GM10266 (cell line): ENCODE results near the gene GSTK1.

Experiments used
- DNase-seq: peaks from one replicate; pipeline ENCODE4 v3.0.0; 2012; ENCODE audit errors: extremely low spot score
- TF ChIP-seq, protein P1 (sequence below): IDR thresholded peaks from 2 replicates; pipeline ENCODE4 v1.5.1; 2012; ENCODE audit warnings: mild to moderate bottlenecking, low read depth; ENCODE audit not compliant: control insufficient read depth, insufficient read depth; ENCODE audit errors: missing control alignments

Gene GSTK1

DNA sequence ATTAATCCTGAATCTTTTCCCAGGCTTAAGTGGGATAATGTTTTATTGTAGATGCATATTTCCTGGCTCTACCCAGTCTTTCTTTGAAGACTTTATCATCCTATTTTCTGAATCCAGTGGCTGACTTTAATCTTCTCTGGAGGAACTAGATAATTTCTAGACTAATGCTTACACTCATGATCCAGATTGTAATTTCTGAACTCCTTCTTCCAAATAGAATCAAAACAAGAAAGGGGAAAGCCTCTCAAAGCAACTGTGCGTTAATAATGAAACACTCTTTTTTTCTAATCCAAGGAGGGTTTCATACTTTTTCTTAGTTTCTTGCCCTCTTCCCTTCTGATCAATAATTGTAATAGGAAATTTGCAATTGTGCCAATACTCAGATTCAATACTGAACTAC, 8.0 kb downstream of the GSTK1 start:
- TF ChIP-seq, protein P1, sequence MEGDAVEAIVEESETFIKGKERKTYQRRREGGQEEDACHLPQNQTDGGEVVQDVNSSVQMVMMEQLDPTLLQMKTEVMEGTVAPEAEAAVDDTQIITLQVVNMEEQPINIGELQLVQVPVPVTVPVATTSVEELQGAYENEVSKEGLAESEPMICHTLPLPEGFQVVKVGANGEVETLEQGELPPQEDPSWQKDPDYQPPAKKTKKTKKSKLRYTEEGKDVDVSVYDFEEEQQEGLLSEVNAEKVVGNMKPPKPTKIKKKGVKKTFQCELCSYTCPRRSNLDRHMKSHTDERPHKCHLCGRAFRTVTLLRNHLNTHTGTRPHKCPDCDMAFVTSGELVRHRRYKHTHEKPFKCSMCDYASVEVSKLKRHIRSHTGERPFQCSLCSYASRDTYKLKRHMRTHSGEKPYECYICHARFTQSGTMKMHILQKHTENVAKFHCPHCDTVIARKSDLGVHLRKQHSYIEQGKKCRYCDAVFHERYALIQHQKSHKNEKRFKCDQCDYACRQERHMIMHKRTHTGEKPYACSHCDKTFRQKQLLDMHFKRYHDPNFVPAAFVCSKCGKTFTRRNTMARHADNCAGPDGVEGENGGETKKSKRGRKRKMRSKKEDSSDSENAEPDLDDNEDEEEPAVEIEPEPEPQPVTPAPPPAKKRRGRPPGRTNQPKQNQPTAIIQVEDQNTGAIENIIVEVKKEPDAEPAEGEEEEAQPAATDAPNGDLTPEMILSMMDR, result no peak
- no peak for DNase-seq

DNA sequence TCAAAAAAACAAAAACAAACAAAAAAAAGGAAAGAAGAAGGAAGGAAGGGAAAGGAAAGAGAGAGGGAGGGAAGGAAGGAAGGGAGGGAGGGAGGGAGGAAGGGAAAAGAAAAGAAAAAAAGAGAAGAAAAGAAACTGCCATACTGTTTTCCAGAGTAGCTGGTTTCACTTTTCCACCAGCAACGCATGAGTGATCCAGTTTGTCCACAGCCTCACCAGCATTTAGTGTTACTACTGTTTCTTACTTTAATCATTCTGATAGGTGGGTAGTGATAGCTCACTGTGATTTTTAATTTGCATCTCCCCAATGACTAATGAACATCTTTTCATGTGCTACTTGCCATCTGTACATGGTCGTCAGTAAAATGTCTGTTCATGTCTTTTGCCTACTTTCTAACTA, 9.6 kb downstream of the GSTK1 start:
- no peak for DNase-seq
- TF ChIP-seq, protein P1, result no peak

DNA sequence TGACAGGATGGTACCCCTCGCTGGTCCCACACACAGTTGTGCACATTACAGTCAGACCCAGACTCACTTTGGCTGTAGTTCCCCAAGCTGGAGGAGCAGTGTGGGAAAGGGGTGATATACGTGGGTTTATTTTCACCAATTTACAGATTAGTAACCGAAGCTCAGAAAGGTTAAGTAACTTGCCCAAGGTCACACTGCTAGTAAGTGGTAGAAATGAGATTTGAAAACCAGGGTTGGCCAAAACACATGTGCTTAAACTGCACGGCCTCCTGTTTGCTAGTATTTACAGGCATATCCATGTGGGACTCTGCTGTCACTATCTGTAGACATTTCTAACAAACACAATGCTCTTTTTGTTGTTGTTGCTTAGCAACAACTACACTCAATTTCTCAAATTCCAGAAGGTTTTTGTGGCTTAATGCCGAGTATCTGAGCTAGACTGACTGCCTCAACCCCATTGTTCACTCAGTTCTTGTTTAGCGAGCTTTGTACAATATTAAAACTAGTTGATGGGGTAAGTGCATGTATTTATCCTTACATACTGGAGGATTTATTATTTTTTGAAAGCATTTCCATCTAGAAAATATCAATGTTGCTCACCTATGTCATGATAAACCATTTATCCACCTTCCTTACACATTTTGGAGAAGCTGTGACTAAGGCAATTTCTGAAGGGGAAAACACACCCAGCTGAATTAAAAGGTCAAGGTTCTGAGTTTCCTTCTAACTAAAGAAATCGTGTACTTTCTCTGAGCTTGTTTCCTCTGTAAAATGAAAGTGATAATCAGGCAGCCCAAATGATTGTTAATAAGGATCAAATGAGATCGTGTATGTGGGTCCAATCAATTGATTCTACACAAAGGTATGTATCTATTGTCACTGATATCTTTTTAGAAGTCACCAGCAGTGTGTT, 16.2 kb downstream of the GSTK1 start:
- DNase-seq, result no peak
- TF ChIP-seq, protein P1, result no peak

DNA sequence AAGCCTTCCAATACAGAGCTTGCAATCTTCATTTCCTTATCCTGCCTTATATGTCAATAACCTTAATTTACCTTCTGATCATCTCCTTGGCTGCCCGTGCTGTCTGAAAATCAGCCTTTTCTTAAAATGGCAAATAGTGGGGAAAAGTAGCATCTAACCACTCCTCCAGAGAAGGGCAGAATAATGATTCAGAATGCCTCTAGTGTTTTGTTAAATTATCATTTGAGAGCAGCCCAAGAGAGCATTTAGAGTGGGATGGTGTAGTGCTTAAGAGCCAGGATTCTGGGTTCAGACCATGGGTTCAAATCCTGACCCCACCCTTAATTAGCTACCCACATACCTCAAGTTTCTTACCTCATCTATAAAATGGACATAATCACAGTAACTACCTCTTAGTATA, 16.9 kb downstream of the GSTK1 start:
- TF ChIP-seq, protein P1, result no peak
- no peak for DNase-seq

DNA sequence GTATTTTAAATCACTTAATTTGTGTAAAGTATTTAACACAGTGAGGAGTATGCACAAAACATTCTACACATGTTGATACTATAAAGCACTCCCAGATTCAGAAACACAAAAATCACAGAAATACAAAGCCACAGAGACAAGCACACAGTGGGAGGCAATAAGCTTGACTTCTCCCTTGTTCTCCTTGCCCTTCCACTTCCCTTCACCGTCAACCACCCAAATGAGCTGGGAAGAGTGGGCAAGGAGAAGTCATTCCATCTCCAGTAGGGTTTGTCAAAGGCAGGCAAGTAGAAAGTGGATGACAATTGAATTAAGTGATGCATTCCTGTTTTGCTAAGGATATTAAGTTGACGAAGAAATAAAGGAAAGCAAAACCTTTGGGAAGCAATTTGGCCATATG, 17.3 kb downstream of the GSTK1 start:
- TF ChIP-seq, protein P1, result no peak

DNA sequence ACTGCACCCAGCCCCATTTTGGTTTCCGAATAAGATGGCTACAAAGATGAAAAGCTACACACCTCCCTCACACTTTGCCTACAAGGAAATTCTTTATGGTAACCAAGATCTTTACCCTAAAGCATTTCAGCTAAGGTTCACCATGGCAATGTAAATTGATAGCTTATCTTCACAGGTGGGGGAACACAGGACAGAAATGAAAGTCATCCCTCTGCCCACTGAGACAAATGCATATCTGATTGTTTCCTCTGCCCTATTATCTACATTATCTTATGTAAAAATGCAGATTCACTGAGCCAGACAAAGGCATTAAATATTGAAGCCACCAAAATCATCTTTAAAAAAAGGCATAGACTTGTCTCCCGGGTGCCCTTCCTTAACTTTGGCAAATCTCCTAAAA, 18.3 kb downstream of the GSTK1 start:
- DNase-seq, result no peak

More for the DNA sequence above, 17.3 kb downstream of the GSTK1 start:
- no peak for DNase-seq

DNA sequence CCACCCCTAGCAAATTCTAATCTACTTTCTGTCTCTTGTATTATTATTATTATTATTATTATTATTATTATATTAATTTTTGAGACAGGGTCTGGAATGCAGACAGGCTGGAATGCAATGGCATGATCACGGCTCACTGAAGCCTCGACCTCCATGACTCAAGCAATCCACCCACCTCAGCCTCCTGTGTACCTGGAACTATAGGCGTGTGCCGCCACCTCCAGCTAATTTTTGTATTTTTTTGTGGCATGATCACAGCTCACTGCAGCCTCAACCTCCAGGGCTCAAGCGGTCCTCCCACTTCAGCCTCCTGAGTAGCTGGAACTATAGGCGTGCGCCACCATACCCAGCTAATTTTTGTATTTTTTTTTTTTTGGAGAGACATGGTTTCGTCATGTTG, 18.9 kb downstream of the GSTK1 start:
- TF ChIP-seq, protein P1, result no peak
- DNase-seq, result no peak

More for the DNA sequence above, 18.3 kb downstream of the GSTK1 start:
- TF ChIP-seq, protein P1, result no peak
